SK-N-SH (cell line): ENCODE measurements around the gene XXYLT1. TPM values are rescaled to one million over a fixed set of nuclear protein-coding genes. Genes with fewer than 3 reads are reported as not detected.

Experiments used
- CTCF ChIA-PET: fragments of 300-600, 350-600 bp; formaldehyde crosslinking; extraction: SDS; loops from one replicate; lab custom pipeline; 2021; lab: Yijun Ruan, JAX
- POLR2A ChIA-PET: fragments of 350-600 bp; sonication (Branson Sonifier 250); formaldehyde crosslinking; extraction: SDS; loops from one replicate; lab custom pipeline; 2020; ENCODE audit warnings: antibody characterized with exemption, inconsistent platforms; lab: Yijun Ruan, JAX
- DNase-seq: peaks from one replicate; pipeline ENCODE4 v3.0.0; 2012
- H2AFZ ChIP-seq: fragments of 200-600 bp; sonication (generic); 2 replicates; pipeline ENCODE4 v1.8.1; 2016; ENCODE audit warnings: antibody characterized with exemption, mild to moderate bottlenecking, low read depth
- H3F3A ChIP-seq: fragments of 200-600 bp; sonication (generic); replicated peaks from 2 replicates; pipeline ENCODE3; 2016; ENCODE audit warnings: antibody characterized with exemption, mild to moderate bottlenecking; ENCODE audit not compliant: insufficient read depth
- H3K27ac ChIP-seq, 2 experiments: fragments of 200-500 bp in 1 of 2; fragments of 200-600 bp in 1 of 2; sonication (Bioruptor generic) in 1 of 2; sonication (generic), shearing (Covaris generic) in 1 of 2; 2 replicates each; pipeline versions ENCODE4 v1.5.1 to v1.6.1; 2014 to 2016; ENCODE audit warnings: low read depth in 2 of 2, inconsistent platforms in 1 of 2, low read length in 1 of 2, mild to moderate bottlenecking in 1 of 2, mixed read lengths in 1 of 2
- H3K27me3 ChIP-seq: fragments of 200-600 bp; sonication (generic), shearing (Covaris generic); 2 replicates; pipeline ENCODE4 v1.6.1; 2016; ENCODE audit warnings: mixed run types; ENCODE audit not compliant: insufficient read depth
- H3K36me3 ChIP-seq, 2 experiments: fragments of 200-500 bp in 1 of 2; fragments of 200-600 bp in 1 of 2; sonication (Bioruptor generic) in 1 of 2; sonication (generic) in 1 of 2; replicated peaks in 1 of 2; 2 replicates each; pipeline versions ENCODE3 to v1.5.1; 2014 to 2016; ENCODE audit warnings: low read length in 1 of 2, mild to moderate bottlenecking in 1 of 2; ENCODE audit not compliant: insufficient read depth in 2 of 2, control insufficient read depth in 1 of 2
- H3K4me1 ChIP-seq, 2 experiments: fragments of 200-500 bp in 1 of 2; fragments of 200-600 bp in 1 of 2; sonication (Bioruptor generic) in 1 of 2; sonication (generic), shearing (Covaris generic) in 1 of 2; 2 replicates each; pipeline versions ENCODE4 v1.5.1 to v1.6.1; 2014 to 2016; ENCODE audit warnings: low read depth in 1 of 2, low read length in 1 of 2, mixed run types in 1 of 2; ENCODE audit not compliant: insufficient read depth in 2 of 2, control insufficient read depth in 1 of 2
- H3K4me2 ChIP-seq: fragments of 200-600 bp; sonication (generic), shearing (Covaris generic); 2 replicates; pipeline ENCODE4 v1.6.1; 2017; ENCODE audit warnings: mixed run types
- H3K4me3 ChIP-seq, 2 experiments: fragments of 200-500 bp in 1 of 2; fragments of 200-600 bp in 1 of 2; sonication (Bioruptor generic) in 1 of 2; sonication (generic), shearing (Covaris generic) in 1 of 2; 2 replicates each; pipeline versions ENCODE4 v1.5.1 to v1.8.1; 2014 to 2016; ENCODE audit warnings: low read depth in 2 of 2, inconsistent platforms in 1 of 2, low read length in 1 of 2, mild to moderate bottlenecking in 1 of 2, mixed read lengths in 1 of 2, moderate library complexity in 1 of 2
- H3K79me2 ChIP-seq: fragments of 200-600 bp; sonication (generic); 2 replicates; pipeline ENCODE4 v1.8.1; 2017; ENCODE audit warnings: mild to moderate bottlenecking; ENCODE audit not compliant: insufficient read depth
- H3K9ac ChIP-seq: fragments of 200-600 bp; sonication (generic); 2 replicates; pipeline ENCODE4 v1.6.1; 2017; ENCODE audit warnings: mixed run types
- H3K9me2 ChIP-seq: fragments of 200-600 bp; sonication (generic); 2 replicates; pipeline ENCODE4 v1.6.1; 2017; ENCODE audit warnings: mixed run types
- H3K9me3 ChIP-seq: fragments of 200-600 bp; sonication (generic); 2 replicates; pipeline ENCODE4 v1.6.1; 2017; ENCODE audit warnings: mixed run types, mild to moderate bottlenecking, moderate library complexity
- H4K20me1 ChIP-seq: fragments of 200-600 bp; sonication (generic); 2 replicates; pipeline ENCODE4 v1.6.1; 2017; ENCODE audit warnings: mild to moderate bottlenecking, mixed run types; ENCODE audit not compliant: insufficient read depth
- EP300 ChIP-seq, 2 experiments: IDR thresholded peaks; 2 replicates each; pipeline versions ENCODE4 v1.4.0 to v1.6.1; 2012; ENCODE audit warnings: borderline replicate concordance in 1 of 2, low read depth in 1 of 2, low read length in 1 of 2
- MXI1 ChIP-seq: IDR thresholded peaks from 2 replicates; pipeline ENCODE4 v1.6.1; 2012; ENCODE audit warnings: mild to moderate bottlenecking, low read depth, low read length, improper control_type of control experiment
- NRF1 ChIP-seq: IDR thresholded peaks from 2 replicates; pipeline ENCODE4 v1.6.1; 2012; ENCODE audit warnings: low read depth, mild to moderate bottlenecking, low read length
- RCOR1 ChIP-seq: fragments of 150-350 bp; IDR thresholded peaks from 2 replicates; pipeline ENCODE4 v1.6.1; 2017; ENCODE audit warnings: antibody characterized with exemption, low read length
- SMC3 ChIP-seq: IDR thresholded peaks from 2 replicates; pipeline ENCODE4 v1.6.1; 2012; ENCODE audit warnings: low read depth, low read length, improper control_type of control experiment
- TAF1 ChIP-seq: IDR thresholded peaks from 2 replicates; pipeline ENCODE4 v1.6.1; 2012; ENCODE audit warnings: low read depth, mild to moderate bottlenecking, low read length, moderate library complexity, borderline replicate concordance
- TEAD4 ChIP-seq: IDR thresholded peaks from 2 replicates; pipeline ENCODE4 v1.4.0; 2012; ENCODE audit warnings: mild to moderate bottlenecking, borderline replicate concordance; ENCODE audit not compliant: insufficient read depth
- WGBS: methylation state at CpG from one replicate; pipeline ENCODE4 v1.1.6; 2017; ENCODE audit warnings: low lambda C conversion rate; 5-methylcytosine and 5-hydroxymethylcytosine counted together
- polyA plus RNA-seq, 3 experiments: library from polyadenylated mRNA; depleted of rRNA; stranded (reverse); fragments of >200 nt; gene quantifications; 2 replicates each; pipeline ENCODE4 v1.2.3, GENCODE V29; 2012
- TF ChIP-seq, protein P1 (sequence below): IDR thresholded peaks from 2 replicates; pipeline ENCODE4 v1.6.1; 2012; ENCODE audit warnings: mild to moderate bottlenecking, low read depth, low read length, moderate library complexity
- TF ChIP-seq, protein P2 (sequence below): fragments of 200-600 bp; sonication (generic); IDR thresholded peaks from 2 replicates; pipeline ENCODE4 v1.6.1; 2017; ENCODE audit warnings: antibody characterized with exemption, mild to moderate bottlenecking, moderate library complexity

The XXYLT1 gene
- polyA plus RNA-seq, 1 of the 3 experiments (the other 2 are of a cell fraction): 22.6 TPM

- no peak for TF ChIP-seq MXI1
- no peak for TF ChIP-seq NRF1
- TF ChIP-seq, protein P1, sequence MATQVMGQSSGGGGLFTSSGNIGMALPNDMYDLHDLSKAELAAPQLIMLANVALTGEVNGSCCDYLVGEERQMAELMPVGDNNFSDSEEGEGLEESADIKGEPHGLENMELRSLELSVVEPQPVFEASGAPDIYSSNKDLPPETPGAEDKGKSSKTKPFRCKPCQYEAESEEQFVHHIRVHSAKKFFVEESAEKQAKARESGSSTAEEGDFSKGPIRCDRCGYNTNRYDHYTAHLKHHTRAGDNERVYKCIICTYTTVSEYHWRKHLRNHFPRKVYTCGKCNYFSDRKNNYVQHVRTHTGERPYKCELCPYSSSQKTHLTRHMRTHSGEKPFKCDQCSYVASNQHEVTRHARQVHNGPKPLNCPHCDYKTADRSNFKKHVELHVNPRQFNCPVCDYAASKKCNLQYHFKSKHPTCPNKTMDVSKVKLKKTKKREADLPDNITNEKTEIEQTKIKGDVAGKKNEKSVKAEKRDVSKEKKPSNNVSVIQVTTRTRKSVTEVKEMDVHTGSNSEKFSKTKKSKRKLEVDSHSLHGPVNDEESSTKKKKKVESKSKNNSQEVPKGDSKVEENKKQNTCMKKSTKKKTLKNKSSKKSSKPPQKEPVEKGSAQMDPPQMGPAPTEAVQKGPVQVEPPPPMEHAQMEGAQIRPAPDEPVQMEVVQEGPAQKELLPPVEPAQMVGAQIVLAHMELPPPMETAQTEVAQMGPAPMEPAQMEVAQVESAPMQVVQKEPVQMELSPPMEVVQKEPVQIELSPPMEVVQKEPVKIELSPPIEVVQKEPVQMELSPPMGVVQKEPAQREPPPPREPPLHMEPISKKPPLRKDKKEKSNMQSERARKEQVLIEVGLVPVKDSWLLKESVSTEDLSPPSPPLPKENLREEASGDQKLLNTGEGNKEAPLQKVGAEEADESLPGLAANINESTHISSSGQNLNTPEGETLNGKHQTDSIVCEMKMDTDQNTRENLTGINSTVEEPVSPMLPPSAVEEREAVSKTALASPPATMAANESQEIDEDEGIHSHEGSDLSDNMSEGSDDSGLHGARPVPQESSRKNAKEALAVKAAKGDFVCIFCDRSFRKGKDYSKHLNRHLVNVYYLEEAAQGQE: no peak
- TF ChIP-seq TAF1: no peak
- TF ChIP-seq EP300 (IDR thresholded peaks at IDR 0.05; ENCODE audit: borderline replicate concordance in 1 of 2, low read depth in 1 of 2, low read length in 1 of 2): no peak
- no peak for TF ChIP-seq SMC3
These were observed 193.9 kb downstream of the XXYLT1 start (continued) for GRCh38 chr3:195076981-195077610.

GRCh38 chr3:195075941-195076875 lies 194.8 kb downstream of the XXYLT1 start:
- POLR2A ChIA-PET: interaction anchor here (1.5 kb wide), 1 partner anchor 11 kb away, joined by 4 read pairs; no protein-coding TSS in a partner anchor
- H3K4me2 ChIP-seq: no peak overlapping the region

More at GRCh38 chr3:195075941-195076875, 194.8 kb downstream of the XXYLT1 start:
- no peak overlapping the region for H3K9ac ChIP-seq
- no peaks in the 10 kb centered on the region for H3K9me3 ChIP-seq
- peak; percentile 63 for DNase-seq
- H3K27ac ChIP-seq: peak overlapping the region in 1 of 2 experiments; percentile 48; a peak in 2 of 4 replicates
- 86% methylated on average over 19 of the region's 35 CpGs for WGBS
- H3K4me1 ChIP-seq: peaks cover 0 to 59% of the 10 kb centered on the region in 2 experiments; a peak in 1 of 4 replicates
- H3F3A ChIP-seq: no peaks in the 10 kb centered on the region
- no peak overlapping the region for H2AFZ ChIP-seq
- TF ChIP-seq RCOR1 (peak; percentile 40; the same call in 1 of the 2 replicates), TEAD4 (no peak), NRF1 (no peak)
- TF ChIP-seq, protein P2, sequence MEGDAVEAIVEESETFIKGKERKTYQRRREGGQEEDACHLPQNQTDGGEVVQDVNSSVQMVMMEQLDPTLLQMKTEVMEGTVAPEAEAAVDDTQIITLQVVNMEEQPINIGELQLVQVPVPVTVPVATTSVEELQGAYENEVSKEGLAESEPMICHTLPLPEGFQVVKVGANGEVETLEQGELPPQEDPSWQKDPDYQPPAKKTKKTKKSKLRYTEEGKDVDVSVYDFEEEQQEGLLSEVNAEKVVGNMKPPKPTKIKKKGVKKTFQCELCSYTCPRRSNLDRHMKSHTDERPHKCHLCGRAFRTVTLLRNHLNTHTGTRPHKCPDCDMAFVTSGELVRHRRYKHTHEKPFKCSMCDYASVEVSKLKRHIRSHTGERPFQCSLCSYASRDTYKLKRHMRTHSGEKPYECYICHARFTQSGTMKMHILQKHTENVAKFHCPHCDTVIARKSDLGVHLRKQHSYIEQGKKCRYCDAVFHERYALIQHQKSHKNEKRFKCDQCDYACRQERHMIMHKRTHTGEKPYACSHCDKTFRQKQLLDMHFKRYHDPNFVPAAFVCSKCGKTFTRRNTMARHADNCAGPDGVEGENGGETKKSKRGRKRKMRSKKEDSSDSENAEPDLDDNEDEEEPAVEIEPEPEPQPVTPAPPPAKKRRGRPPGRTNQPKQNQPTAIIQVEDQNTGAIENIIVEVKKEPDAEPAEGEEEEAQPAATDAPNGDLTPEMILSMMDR: no peak
- H3K79me2 ChIP-seq: no peaks in the 10 kb centered on the region
- no peaks in the 10 kb centered on the region for H3K9me2 ChIP-seq
- no peaks in the 10 kb centered on the region for H3K36me3 ChIP-seq
- no peaks in the 10 kb centered on the region for H3K27me3 ChIP-seq
- H3K4me3 ChIP-seq: no peak overlapping the region
- H4K20me1 ChIP-seq: no peaks in the 10 kb centered on the region
- CTCF ChIA-PET: interaction anchor here (0.6 to 2.5 kb wide), 4 partner anchors 8 to 482 kb away, joined by 3 to 9 read pairs (median 3); no protein-coding TSS in a partner anchor
